ENCODE data around the gene FBXL22.

FBXL22 gene

DNA sequence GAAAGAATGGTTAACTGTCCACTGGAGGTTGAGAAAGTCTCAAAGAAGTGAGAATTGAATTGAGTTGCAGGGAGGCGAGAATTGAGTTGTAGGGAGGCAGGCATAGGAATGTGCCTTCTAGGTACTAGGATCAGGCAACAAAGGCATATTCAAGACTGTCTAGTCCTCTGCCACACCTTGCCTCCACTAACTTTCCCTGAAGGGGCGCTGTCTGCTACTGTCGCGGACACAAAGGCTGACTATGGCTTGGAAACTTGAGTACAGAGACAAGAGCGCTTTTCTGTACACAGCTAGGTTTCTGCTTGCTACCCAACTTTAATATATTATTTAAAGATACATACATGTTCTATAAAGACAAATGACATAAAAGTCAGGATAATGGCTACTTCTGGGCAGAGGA, 10.4 kb upstream of the FBXL22 start:
- CTCF ChIA-PET: interaction anchor here (1.0 to 3.5 kb wide), 2 partner anchors 10 to 13 kb away, joined by 3 to 18 read pairs; no protein-coding TSS in a partner anchor
- TF ChIP-seq, protein P1, sequence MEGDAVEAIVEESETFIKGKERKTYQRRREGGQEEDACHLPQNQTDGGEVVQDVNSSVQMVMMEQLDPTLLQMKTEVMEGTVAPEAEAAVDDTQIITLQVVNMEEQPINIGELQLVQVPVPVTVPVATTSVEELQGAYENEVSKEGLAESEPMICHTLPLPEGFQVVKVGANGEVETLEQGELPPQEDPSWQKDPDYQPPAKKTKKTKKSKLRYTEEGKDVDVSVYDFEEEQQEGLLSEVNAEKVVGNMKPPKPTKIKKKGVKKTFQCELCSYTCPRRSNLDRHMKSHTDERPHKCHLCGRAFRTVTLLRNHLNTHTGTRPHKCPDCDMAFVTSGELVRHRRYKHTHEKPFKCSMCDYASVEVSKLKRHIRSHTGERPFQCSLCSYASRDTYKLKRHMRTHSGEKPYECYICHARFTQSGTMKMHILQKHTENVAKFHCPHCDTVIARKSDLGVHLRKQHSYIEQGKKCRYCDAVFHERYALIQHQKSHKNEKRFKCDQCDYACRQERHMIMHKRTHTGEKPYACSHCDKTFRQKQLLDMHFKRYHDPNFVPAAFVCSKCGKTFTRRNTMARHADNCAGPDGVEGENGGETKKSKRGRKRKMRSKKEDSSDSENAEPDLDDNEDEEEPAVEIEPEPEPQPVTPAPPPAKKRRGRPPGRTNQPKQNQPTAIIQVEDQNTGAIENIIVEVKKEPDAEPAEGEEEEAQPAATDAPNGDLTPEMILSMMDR (IDR thresholded peaks at IDR 0.05; ENCODE audit: insufficient read depth, low read length, missing control alignments): no peak
- no peak overlapping the region for H3K4me3 ChIP-seq (ENCODE audit: low read depth, low read length)
- POLR2A ChIA-PET: no interaction called here
- no peak for DNase-seq (ENCODE audit: low read depth, low spot score)

DNA sequence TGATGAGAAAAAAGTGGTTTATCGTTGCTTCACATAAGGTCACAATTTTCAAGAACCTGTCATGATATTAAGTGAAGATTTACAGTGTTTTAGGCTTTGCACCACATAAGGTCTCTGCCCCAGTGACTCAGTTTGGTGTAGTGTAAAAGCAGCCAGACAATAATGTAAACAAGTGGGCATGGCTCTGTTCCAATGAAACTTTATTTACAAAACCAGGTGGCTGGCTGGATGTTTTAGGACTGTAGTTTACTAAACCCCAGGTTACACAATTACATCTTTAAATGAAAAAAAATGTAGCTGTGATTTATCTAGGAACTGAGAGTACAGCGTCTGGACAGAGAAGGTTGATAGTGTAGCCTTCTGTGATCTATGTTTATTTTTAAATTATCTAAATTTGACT, 9.7 kb upstream of the FBXL22 start:
- H3K4me3 ChIP-seq (ENCODE audit: low read depth, low read length): no peak overlapping the region
- ChIA-PET POLR2A (no interaction called here), CTCF (interaction anchor here (2.1 to 3.5 kb wide), 2 partner anchors 9 to 12 kb away, joined by 6 to 18 read pairs; partner anchors contain the start of gene FBXL22)
- TF ChIP-seq, protein P1 (IDR thresholded peaks at IDR 0.05; ENCODE audit: insufficient read depth, low read length, missing control alignments): no peak
- DNase-seq (ENCODE audit: low read depth, low spot score): no peak

DNA sequence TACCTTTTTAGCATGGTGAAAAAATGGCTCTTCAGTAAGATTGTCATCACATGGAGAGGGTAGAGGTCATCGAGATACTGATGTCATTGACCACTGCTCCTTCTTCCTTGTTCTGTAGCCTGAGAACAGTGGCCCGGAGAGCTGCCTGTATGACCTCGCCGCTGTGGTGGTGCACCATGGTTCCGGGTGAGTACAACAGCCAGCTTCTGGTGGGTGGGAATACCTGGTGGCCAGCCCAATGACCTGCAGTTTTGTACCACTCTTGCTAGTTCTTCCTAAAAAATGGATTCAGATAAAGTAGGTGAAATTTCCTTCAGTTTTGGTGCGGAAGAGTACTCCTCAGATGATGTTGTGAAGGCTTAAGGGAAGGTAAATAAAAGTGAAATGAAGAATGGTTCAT, 8.4 kb upstream of the FBXL22 start:
- POLR2A ChIA-PET: no interaction called here
- DNase-seq (ENCODE audit: low read depth, low spot score): no peak
- TF ChIP-seq, protein P1 (IDR thresholded peaks at IDR 0.05; ENCODE audit: insufficient read depth, low read length, missing control alignments): no peak
- H3K4me3 ChIP-seq (ENCODE audit: low read depth, low read length): no peak overlapping the region
- CTCF ChIA-PET: interaction anchor here (1.3 to 3.5 kb wide), 4 partner anchors 8 to 122 kb away, joined by 3 to 18 read pairs (median 4); partner anchors contain the start of gene FBXL22

DNA sequence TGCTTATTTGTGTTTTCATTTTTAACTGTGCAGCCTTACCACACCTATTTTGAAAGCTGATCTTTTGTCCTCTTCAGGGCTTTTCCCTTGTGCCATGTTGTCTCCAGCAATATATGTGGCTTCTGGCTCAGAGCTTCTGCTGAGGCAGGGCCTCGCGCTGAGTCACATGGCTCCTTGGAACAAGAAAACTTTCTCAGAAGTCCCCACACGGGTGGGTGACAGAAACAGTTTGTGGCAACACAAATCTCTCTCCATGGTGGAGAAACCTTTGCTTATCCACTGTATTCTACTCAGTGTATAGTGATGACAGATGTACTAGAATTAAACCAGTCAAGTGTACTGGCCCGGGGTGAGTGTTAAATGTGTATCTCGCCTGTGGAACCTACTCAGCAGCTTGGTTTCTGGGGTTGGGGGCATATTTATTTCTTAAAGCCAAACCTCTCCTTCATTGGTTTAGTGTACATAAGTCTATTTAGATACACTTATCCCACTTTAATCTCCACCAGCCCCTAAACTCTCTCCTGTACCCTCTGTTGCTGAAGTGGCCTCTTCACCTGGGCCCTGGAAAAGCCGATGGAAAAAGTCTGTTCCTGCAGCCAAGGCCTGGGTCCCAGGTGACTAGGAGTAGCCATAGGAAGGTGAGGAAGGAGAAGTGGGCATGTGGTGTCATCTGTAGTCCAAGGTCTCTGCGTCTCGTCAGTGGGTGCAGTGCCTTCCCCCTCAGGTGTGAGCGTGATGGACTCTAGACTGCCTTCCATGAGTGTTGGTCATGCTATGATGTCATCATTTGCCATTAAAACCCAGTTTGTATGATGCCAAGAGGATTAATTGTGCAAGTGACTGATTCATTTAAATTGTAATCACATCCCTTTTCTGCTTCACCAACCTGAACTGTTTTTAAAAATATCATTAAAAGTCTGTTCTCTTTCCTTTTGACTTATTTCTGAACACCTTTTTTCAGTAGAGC, 3.2 kb upstream of the FBXL22 start:
- CTCF ChIA-PET: no interaction called here
- no peak overlapping the region for H3K4me3 ChIP-seq (ENCODE audit: low read depth, low read length)
- TF ChIP-seq, protein P1 (IDR thresholded peaks at IDR 0.05; ENCODE audit: insufficient read depth, low read length, missing control alignments): no peak
- POLR2A ChIA-PET: no interaction called here
- no peak for DNase-seq (ENCODE audit: low read depth, low spot score)

DNA sequence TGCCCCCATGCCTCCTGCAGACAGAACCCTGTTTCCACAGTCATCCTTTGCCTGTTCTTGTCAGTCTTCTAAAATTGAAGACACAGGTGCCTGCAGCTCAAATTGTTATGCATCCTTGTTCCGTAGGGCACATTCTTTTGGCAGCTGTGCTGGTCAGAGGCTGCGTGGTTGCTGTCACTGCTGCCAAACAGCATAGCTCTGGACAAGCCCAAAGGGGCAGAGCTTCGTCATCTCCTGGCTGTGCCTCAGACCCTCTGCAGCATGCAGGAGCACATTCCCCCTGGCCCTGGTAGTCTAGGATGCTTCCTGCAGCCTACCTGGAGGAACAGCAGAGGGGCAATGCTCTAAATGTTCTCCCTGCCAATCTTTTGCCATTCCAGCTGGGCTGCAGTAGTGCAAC, 2.1 kb upstream of the FBXL22 start:
- CTCF ChIA-PET: no interaction called here
- TF ChIP-seq, protein P1 (IDR thresholded peaks at IDR 0.05; ENCODE audit: insufficient read depth, low read length, missing control alignments): no peak

DNA sequence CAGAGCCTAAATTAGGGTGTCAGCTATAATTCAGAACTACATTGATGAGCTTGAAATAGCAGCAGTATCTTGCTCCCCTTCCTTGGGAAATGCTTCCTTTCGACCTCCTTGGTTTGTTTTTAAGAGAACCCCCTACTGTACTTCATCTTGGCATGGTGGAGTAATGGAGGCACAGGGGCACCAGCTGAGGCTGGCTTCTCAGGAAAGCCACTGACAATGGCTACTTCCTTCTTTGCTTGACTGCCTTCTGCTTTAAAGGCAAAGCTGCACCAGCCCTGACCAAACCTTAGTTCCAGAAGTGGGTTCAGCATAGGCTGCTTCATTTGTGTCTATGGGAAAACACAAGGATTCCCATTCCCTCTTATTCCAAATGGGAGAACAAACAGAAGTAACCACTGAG, 1.5 kb upstream of the FBXL22 start:
- CTCF ChIA-PET: interaction anchor here (1.0 to 6.9 kb wide), 3 partner anchors 14 to 307 kb away, joined by 4 to 66 read pairs (median 4); no protein-coding TSS in a partner anchor
- DNase-seq (ENCODE audit: low read depth, low spot score): no peak
- POLR2A ChIA-PET: interaction anchor here (0.6 kb wide), 1 partner anchor 1257 kb away, joined by 3 read pairs; no protein-coding TSS in a partner anchor
- H3K4me3 ChIP-seq (ENCODE audit: low read depth, low read length): no peak overlapping the region
- TF ChIP-seq, protein P1 (IDR thresholded peaks at IDR 0.05; ENCODE audit: insufficient read depth, low read length, missing control alignments): no peak

More for the DNA sequence above, 2.1 kb upstream of the FBXL22 start:
- DNase-seq (ENCODE audit: low read depth, low spot score): no peak
- H3K4me3 ChIP-seq (ENCODE audit: low read depth, low read length): no peak overlapping the region
- POLR2A ChIA-PET: interaction anchor here (0.6 kb wide), 1 partner anchor 1256 kb away, joined by 3 read pairs; no protein-coding TSS in a partner anchor

Data from AG04449 (cell line).